Stomach (tissue), 9 donors: ENCODE results near the gene RSU1. TPM values are rescaled to one million over a fixed set of nuclear protein-coding genes. Genes with fewer than 3 reads are reported as not detected.

Experiments
- DNase-seq, 2 donors: peaks; one replicate each; pipeline versions ENCODE4 v3.0.0 to v3.0.0-alpha.2; 2013 to 2019
- H3K27ac ChIP-seq, 5 donors: fragments of 200-600 bp in 4 of 5; sonication (generic) in 4 of 5; one replicate each; pipeline ENCODE4 v1.5.1; 2013 to 2019; ENCODE audit warnings: mild to moderate bottlenecking in 1 of 5, moderate library complexity in 1 of 5
- H3K27me3 ChIP-seq, 3 donors: fragments of 200-600 bp; sonication (generic); one replicate each; pipeline ENCODE4 v1.5.1; 2017 to 2019; ENCODE audit warnings: mixed run types in 1 of 3
- H3K36me3 ChIP-seq, 4 donors: fragments of 200-600 bp; sonication (generic); 1 replicate in 3 of 4; 2 replicates in 1 of 4; pipeline ENCODE4 v1.5.1; 2016 to 2019
- H3K4me1 ChIP-seq, 4 donors: fragments of 200-600 bp; sonication (generic); one replicate each; pipeline ENCODE4 v1.5.1; 2016 to 2019
- H3K4me3 ChIP-seq, 4 donors: fragments of 200-600 bp; sonication (generic) in 3 of 4; one replicate each; pipeline ENCODE4 v1.5.1; 2016 to 2019; ENCODE audit warnings: mild to moderate bottlenecking in 1 of 4
- H3K9me3 ChIP-seq, 4 donors: fragments of 200-600 bp; sonication (generic); one replicate each; pipeline ENCODE4 v1.5.1; 2016 to 2019
- EP300 ChIP-seq: sonication (generic); formaldehyde crosslinking; IDR thresholded peaks from one replicate; pipeline ENCODE4 v1.6.1; 2017; ENCODE audit warnings: antibody characterized with exemption
- POLR2A ChIP-seq, 4 donors: fragments of 450-650 bp; IDR thresholded peaks; one replicate each; pipeline ENCODE4 v1.6.1; 2016; ENCODE audit warnings: antibody characterized with exemption in 4 of 4, control low read depth in 2 of 4, mild to moderate bottlenecking in 1 of 4, moderate library complexity in 1 of 4
- POLR2AphosphoS5 ChIP-seq, 3 donors: sonication (generic); formaldehyde crosslinking; IDR thresholded peaks; one replicate each; pipeline ENCODE4 v1.6.1; 2016; ENCODE audit warnings: antibody characterized with exemption in 3 of 3
- WGBS, 5 donors: extraction: QIAGEN DNeasy Blood & Tissue Kit in 3 of 5; methylation state at CpG; one replicate each; pipeline versions ENCODE4 v1.1.5 to v1.1.7; 2013 to 2018; 5-methylcytosine and 5-hydroxymethylcytosine counted together
- intact Hi-C: fragments of 100-400 bp; cut with DNase I; formaldehyde crosslinking; loops from one replicate; pipeline ENCODE4 v1.15.1; 2023; ENCODE audit warnings: low total_unique reads
- polyA plus RNA-seq, 3 donors: library from polyadenylated mRNA; stranded (reverse); fragments of 200-250 nt; gene quantifications; one replicate each; pipeline ENCODE4 v1.2.3, GENCODE V29; 2013
- total RNA-seq, 5 donors: library from RNA; depleted of rRNA; stranded (reverse); fragments of >200 nt; gene quantifications; one replicate each; pipeline versions ENCODE4 v1.1.0 to v1.2.3, GENCODE V29; 2014 to 2016
- TF ChIP-seq, protein P1 (sequence below), 7 experiments: fragments of 450-650 bp in 4 of 7; fragments of 200-600 bp in 3 of 7; sonication (generic) in 3 of 7; IDR thresholded peaks; one replicate each; pipeline ENCODE4 v1.5.1; 2016 to 2019; ENCODE audit warnings: antibody characterized with exemption in 7 of 7, control low read depth in 2 of 7, mild to moderate bottlenecking in 1 of 7
- donor health status: healthy with polysubstance abuse.
- donor health status: Bipolar disorder and iron deficiency.
- donor health status: healthy.

Gene RSU1
- total and polyA plus RNA-seq, 8 donors, result 8.7 to 43.8 (median 40.4) TPM

DNA sequence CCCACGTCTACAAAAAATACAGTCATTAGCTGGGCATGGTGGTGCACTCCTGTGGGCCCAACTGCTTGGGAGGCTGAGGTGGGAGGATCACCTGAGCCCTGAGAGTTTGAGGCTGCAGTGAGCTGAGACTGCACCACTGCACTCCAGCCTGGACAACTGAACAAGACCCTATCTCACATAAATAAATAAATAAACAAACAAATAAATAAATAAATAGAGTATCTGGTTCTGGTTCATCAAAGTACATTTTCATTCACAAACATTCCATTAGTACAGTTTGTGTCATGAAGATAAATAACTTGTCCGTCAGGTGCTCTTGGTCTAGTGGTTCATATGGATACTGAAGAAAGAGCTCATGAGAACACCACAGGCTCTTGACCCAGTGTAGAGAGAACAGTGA, 96.4 kb downstream of the RSU1 start:
- Histone ChIP-seq H3K4me1 (no peaks in the 10 kb centered on the region), H3K27ac (no peak overlapping the region), H3K9me3 (no peaks in the 10 kb centered on the region), H3K27me3 (no peaks in the 10 kb centered on the region), H3K36me3 (peaks cover 5 to 39% (median 25%) of the 10 kb centered on the region in 4 donors), H3K4me3 (no peak overlapping the region)
- no peak for DNase-seq
- 89 to 100% (median 98%) methylated on average over 2 of the region's 2 CpGs for WGBS, 5 donors
- intact Hi-C loops, result no loop called here
- TF ChIP-seq POLR2AphosphoS5 (IDR thresholded peaks at IDR 0.05) (no peak), EP300 (no peak), POLR2A (IDR thresholded peaks at IDR 0.05) (no peak)
- TF ChIP-seq, protein P1, sequence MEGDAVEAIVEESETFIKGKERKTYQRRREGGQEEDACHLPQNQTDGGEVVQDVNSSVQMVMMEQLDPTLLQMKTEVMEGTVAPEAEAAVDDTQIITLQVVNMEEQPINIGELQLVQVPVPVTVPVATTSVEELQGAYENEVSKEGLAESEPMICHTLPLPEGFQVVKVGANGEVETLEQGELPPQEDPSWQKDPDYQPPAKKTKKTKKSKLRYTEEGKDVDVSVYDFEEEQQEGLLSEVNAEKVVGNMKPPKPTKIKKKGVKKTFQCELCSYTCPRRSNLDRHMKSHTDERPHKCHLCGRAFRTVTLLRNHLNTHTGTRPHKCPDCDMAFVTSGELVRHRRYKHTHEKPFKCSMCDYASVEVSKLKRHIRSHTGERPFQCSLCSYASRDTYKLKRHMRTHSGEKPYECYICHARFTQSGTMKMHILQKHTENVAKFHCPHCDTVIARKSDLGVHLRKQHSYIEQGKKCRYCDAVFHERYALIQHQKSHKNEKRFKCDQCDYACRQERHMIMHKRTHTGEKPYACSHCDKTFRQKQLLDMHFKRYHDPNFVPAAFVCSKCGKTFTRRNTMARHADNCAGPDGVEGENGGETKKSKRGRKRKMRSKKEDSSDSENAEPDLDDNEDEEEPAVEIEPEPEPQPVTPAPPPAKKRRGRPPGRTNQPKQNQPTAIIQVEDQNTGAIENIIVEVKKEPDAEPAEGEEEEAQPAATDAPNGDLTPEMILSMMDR (IDR thresholded peaks at IDR 0.05), result no peak

DNA sequence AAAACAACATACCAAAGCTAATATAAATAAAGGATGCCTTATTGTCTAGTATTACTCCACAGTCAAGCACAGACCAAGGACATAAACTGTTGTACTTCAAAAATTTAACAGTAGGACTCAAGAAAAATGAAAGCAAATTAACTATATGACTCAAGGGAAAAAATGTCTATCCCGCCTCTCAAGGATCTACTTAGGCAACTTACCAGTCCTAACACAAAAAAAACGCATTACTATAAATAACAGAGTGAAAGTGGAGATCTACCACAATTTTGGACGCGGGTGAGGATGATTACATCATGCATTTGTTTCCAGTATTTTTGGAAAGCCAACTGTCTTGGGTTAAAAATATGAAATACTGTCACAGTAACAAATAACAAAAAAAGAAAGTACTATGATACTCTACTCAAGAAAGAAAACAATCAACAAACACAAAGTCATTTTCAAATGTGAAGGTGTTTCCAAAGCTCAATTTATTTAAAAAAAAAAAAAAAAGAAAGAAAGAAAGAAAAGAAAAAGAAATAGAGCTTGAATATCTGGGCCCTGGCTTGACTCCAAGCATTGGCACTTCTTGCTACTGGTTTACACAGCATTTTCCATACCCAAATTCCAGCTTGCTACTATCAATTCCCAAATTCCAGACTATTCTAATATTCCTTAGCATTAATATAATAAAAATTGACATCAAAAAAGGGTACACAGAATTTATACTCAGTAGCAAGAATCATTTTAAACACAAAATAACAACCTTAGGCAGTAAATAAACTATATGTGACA, 99.4 kb downstream of the RSU1 start:
- Histone ChIP-seq H3K36me3 (peaks cover 5 to 36% (median 23%) of the 10 kb centered on the region in 4 donors), H3K9me3 (peaks cover 0 to 22% (median 10%) of the 10 kb centered on the region in 4 donors), H3K4me3 (no peak overlapping the region), H3K4me1 (no peaks in the 10 kb centered on the region), H3K27me3 (no peaks in the 10 kb centered on the region), H3K27ac (no peak overlapping the region)
- 74 to 87% (median 82%) methylated on average over 4 of the region's 4 CpGs for WGBS, 5 donors
- DNase-seq, result no peak
- intact Hi-C loops, result no loop called here
- TF ChIP-seq EP300 (no peak), POLR2AphosphoS5 (IDR thresholded peaks at IDR 0.05) (no peak), POLR2A (IDR thresholded peaks at IDR 0.05) (no peak)
- TF ChIP-seq, protein P1 (IDR thresholded peaks at IDR 0.05), result no peak

DNA sequence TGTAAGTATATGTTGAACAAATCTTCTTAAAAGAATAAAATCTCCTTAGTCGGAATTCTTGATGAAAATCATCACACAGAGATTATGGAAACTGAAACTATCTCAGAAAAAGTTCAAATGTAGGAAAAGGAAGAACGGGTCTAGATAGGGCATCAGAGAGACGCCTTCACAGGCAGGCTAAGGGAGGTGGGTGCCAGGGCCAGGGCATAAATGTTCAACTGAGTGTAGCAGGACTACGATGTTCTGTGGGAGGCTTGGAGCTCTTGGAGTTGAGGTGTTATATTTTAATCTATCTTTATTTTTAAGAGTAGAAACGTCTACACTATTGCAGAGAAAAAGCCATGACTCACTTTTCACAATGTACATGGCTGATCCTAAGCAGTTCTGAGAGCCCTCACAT, 101.2 kb downstream of the RSU1 start:
- WGBS, 5 donors, result 85 to 89% (median 87%) methylated on average over 5 of the region's 5 CpGs
- Histone ChIP-seq H3K4me1 (no peaks in the 10 kb centered on the region), H3K27me3 (no peaks in the 10 kb centered on the region), H3K36me3 (peaks cover under 1 to 20% (median 15%) of the 10 kb centered on the region in 4 donors), H3K27ac (no peak overlapping the region), H3K9me3 (peaks cover 0 to 24% (median 13%) of the 10 kb centered on the region in 4 donors), H3K4me3 (no peak overlapping the region)
- intact Hi-C loops, result no loop called here
- DNase-seq, result no peak
- TF ChIP-seq EP300, result no peak
- TF ChIP-seq, protein P1 (IDR thresholded peaks at IDR 0.05), result no peak
- no peak for TF ChIP-seq POLR2A (IDR thresholded peaks at IDR 0.05)
- TF ChIP-seq POLR2AphosphoS5 (IDR thresholded peaks at IDR 0.05), result no peak

DNA sequence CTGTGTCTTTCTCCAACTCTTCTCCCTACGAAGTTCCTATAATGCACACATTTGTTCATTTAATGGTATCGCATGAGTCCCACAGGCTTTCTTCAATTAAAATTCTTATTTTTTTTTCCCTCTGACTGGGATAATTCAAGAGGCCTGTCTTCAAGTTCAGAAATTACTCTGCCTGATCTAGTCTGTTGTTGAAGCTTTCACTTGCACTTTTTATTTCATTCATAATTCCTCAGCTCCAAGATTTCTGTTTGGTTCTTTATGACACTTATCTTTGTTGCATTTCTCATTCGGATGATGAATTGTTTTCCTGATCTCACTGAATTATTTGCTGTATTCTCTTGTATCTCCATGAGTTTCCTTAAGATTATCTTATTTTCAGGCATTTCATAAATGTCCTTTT, 103.9 kb downstream of the RSU1 start:
- DNase-seq, result no peak
- H3K4me3 ChIP-seq, result no peak overlapping the region
- H3K9me3 ChIP-seq, result peaks cover 0 to 24% (median 15%) of the 10 kb centered on the region in 4 donors
- H3K27me3 ChIP-seq, result no peaks in the 10 kb centered on the region
- WGBS, 5 donors, result 96 to 98% (median 97%) methylated on average over 3 of the region's 3 CpGs
- H3K4me1 ChIP-seq, result no peaks in the 10 kb centered on the region
- intact Hi-C loops, result no loop called here
- no peak for TF ChIP-seq EP300
- TF ChIP-seq, protein P1 (IDR thresholded peaks at IDR 0.05), result no peak
- peaks cover 0 to 4% (median 3%) of the 10 kb centered on the region in 4 donors for H3K36me3 ChIP-seq
- H3K27ac ChIP-seq, result no peak overlapping the region
